HepG2 (cell line): Measurements from ENCODE around the gene CCT3. TPM values are rescaled to one million over a fixed set of nuclear protein-coding genes. Genes with fewer than 3 reads are reported as not detected.

ENCODE experiments used
- ATF1 ChIP-seq: IDR thresholded peaks from 2 replicates; pipeline ENCODE4 v1.6.1; 2016; ENCODE audit warnings: mild to moderate bottlenecking, control low read depth
- CHD4 ChIP-seq: fragments of 200-600 bp; sonication (generic); IDR thresholded peaks from 2 replicates; pipeline ENCODE4 v1.7.0; 2017; ENCODE audit warnings: mild to moderate bottlenecking, low read length, borderline replicate concordance
- CSRNP1 ChIP-seq: sonication (generic); formaldehyde crosslinking; IDR thresholded peaks from 2 replicates; pipeline ENCODE4 v1.8.1; 2023; ENCODE audit warnings: mild to moderate bottlenecking, missing genetic modification reagents
- HNF1A ChIP-seq, 2 experiments: sonication (generic) in 1 of 2; formaldehyde crosslinking in 1 of 2; IDR thresholded peaks; 2 replicates each; pipeline versions ENCODE4 v1.4.0 to v1.6.1; 2016 to 2020; ENCODE audit warnings: borderline replicate concordance in 1 of 2, low read depth in 1 of 2, mild to moderate bottlenecking in 1 of 2, missing genetic modification reagents in 1 of 2
- HNRNPK ChIP-seq: fragments of 200-400 bp; formaldehyde crosslinking; IDR thresholded peaks from 2 replicates; pipeline ENCODE4 v1.6.1; 2018; ENCODE audit warnings: low read length, low read depth, moderate library complexity, mild to moderate bottlenecking; ENCODE audit not compliant: poor library complexity, severe bottlenecking
- MLX ChIP-seq: IDR thresholded peaks from 2 replicates; pipeline ENCODE4 v1.6.1; 2016
- NFE2L1 ChIP-seq: sonication (generic); formaldehyde crosslinking; IDR thresholded peaks from 2 replicates; pipeline ENCODE4 v1.4.0; 2020; ENCODE audit warnings: missing genetic modification reagents, mild to moderate bottlenecking, borderline replicate concordance
- POLR2G ChIP-seq: fragments of 200-400 bp; formaldehyde crosslinking; IDR thresholded peaks from 2 replicates; pipeline ENCODE4 v1.6.1; 2018; ENCODE audit warnings: mild to moderate bottlenecking, low read depth, low read length, moderate library complexity
- RARA ChIP-seq: IDR thresholded peaks from 2 replicates; pipeline ENCODE4 v1.6.1; 2016; ENCODE audit warnings: missing genetic modification reagents, missing compliant biosample characterization
- RCOR2 ChIP-seq: IDR thresholded peaks from 2 replicates; pipeline ENCODE4 v1.6.1; 2016; ENCODE audit warnings: missing biosample characterization, missing genetic modification reagents
- SIX1 ChIP-seq: sonication (generic); formaldehyde crosslinking; IDR thresholded peaks from 2 replicates; pipeline ENCODE4 v1.4.0; 2020; ENCODE audit warnings: missing genetic modification reagents, borderline replicate concordance
- SMAD9 ChIP-seq: sonication (generic); formaldehyde crosslinking; IDR thresholded peaks from 2 replicates; pipeline ENCODE4 v1.5.1; 2020; ENCODE audit warnings: mild to moderate bottlenecking, missing genetic modification reagents
- ZNF136 ChIP-seq: sonication (generic); formaldehyde crosslinking; IDR thresholded peaks from 2 replicates; pipeline ENCODE4 v1.8.1; 2022; ENCODE audit warnings: low read depth, mild to moderate bottlenecking, moderate library complexity, missing genetic modification reagents
- ZNF614 ChIP-seq: IDR thresholded peaks from 2 replicates; pipeline ENCODE4 v1.6.1; 2018; ENCODE audit warnings: missing biosample characterization, missing genetic modification reagents, inconsistent platforms, borderline replicate concordance
- ZNF644 ChIP-seq: IDR thresholded peaks from 2 replicates; pipeline ENCODE4 v1.6.1; 2016; ENCODE audit warnings: low read depth
- ZNF749 ChIP-seq: sonication (generic); formaldehyde crosslinking; IDR thresholded peaks from 2 replicates; pipeline ENCODE4 v1.8.0; 2022; ENCODE audit warnings: mild to moderate bottlenecking, missing genetic modification reagents, moderate library complexity, borderline replicate concordance
- polyA plus RNA-seq, 8 experiments: library from polyadenylated mRNA; depleted of rRNA in 3 of 8; stranded (reverse) in 7 of 8; unstranded in 1 of 8; fragments of >200 nt; fragmentation: Illumina TruSeq in 4 of 8; extraction: Trizol in 4 of 8; gene quantifications; 2 replicates each; pipeline versions ENCODE4 v1.2.1 to v1.2.3, GENCODE V29; 2011 to 2016; ENCODE audit warnings: low read depth in 4 of 8, missing spikeins in 1 of 8, mixed read lengths in 1 of 8; ENCODE audit not compliant: insufficient read depth in 1 of 8
- total RNA-seq, 5 experiments: library from RNA; depleted of rRNA; stranded (reverse); fragments of >200 nt; fragmentation: Illumina TruSeq; extraction: Trizol; gene quantifications; 2 replicates each; pipeline ENCODE4 v1.2.3, GENCODE V29; 2016; ENCODE audit warnings: low read depth in 1 of 5

The CCT3 gene
- total and polyA plus RNA-seq, 2 of the 13 experiments (the other 11 are each of a cell fraction or from before 2014, with no cell fraction given): 319 to 615 TPM

GRCh38 chr1:156386949-156387869, 49.1 kb upstream of the CCT3 start (continued):
- TF ChIP-seq HNF1A (IDR thresholded peaks at IDR 0.05; ENCODE audit: low read depth): no peak
- 0 out of 2 replicates have a peak, but pooled peaks have one; percentile 3 for TF ChIP-seq HNF1A (CRISPR knock-in tag; IDR thresholded peaks at IDR 0.05; ENCODE audit: borderline replicate concordance)
- TF ChIP-seq ZNF749 (CRISPR knock-in tag): no peak
- TF ChIP-seq RARA: no peak
- TF ChIP-seq MLX: no peak
- TF ChIP-seq ATF1: no peak
- peak; percentile 56 for TF ChIP-seq POLR2G
- TF ChIP-seq SIX1 (CRISPR knock-in tag): no peak
- TF ChIP-seq CSRNP1 (CRISPR knock-in tag): no peak
- TF ChIP-seq CHD4: no peak
- no peak for TF ChIP-seq ZNF644 (CRISPR knock-in tag)
- no peak for TF ChIP-seq RCOR2 (CRISPR knock-in tag)
- no peak for TF ChIP-seq ZNF136 (CRISPR knock-in tag)
- no peak for TF ChIP-seq ZNF614
- no peak for TF ChIP-seq NFE2L1 (CRISPR knock-in tag)
- TF ChIP-seq HNRNPK: no peak
- TF ChIP-seq SMAD9 (CRISPR knock-in tag): no peak
- TF ChIP-seq, all 625 proteins: peak for 34
